Motor neuron (in vitro differentiated cells): ENCODE results near the gene KCNK5. TPM values are rescaled to one million over a fixed set of nuclear protein-coding genes. Genes with fewer than 3 reads are reported as not detected.

Experiments used
- ATAC-seq, 8 experiments: fragments of 200-7000 bp; cut with Tn5 transposase; replicated peaks in 6 of 8; 2 replicates each; pipeline ENCODE4 v1.8.0; 2021; ENCODE audit warnings: mild to moderate bottlenecking in 8 of 8, moderate library complexity in 8 of 8
- H3K27ac ChIP-seq, 2 donors: fragments of 250-450 bp; sonication (Bioruptor Pico); 2 replicates each; pipeline ENCODE4 v1.9.0; 2021; ENCODE audit warnings: antibody characterized with exemption in 2 of 2, mild to moderate bottlenecking in 2 of 2, moderate library complexity in 1 of 2
- H3K4me1 ChIP-seq, 2 donors: fragments of 250-450 bp; sonication (Bioruptor Pico); replicated peaks in 1 of 2; 2 replicates each; pipeline ENCODE4 v1.6.1; 2021; ENCODE audit warnings: antibody characterized with exemption in 2 of 2, mild to moderate bottlenecking in 2 of 2, moderate library complexity in 1 of 2
- H3K4me3 ChIP-seq, 5 donors: fragments of 250-450 bp; sonication (Bioruptor Pico); 2 replicates each; pipeline ENCODE4 v1.9.0; 2021; ENCODE audit warnings: antibody characterized with exemption in 5 of 5, mild to moderate bottlenecking in 5 of 5, moderate library complexity in 4 of 5
- WGBS, 10 experiments: fragments of 450-650 bp; shearing (Covaris generic); methylation state at CpG; one replicate each; pipeline ENCODE4 v1.0.0; 2022; 5-methylcytosine and 5-hydroxymethylcytosine counted together
- in situ Hi-C, 9 experiments: fragments of 400-800 bp; cut with MboI; loops; one replicate each; pipeline ENCODE4 v1.15.0; 2021; ENCODE audit warnings: low sequenced_read_pairs in 9 of 9, low pct_unique_long_range_greater_than_20kb in 2 of 9; ENCODE audit not compliant: unreplicated experiment in 9 of 9
- total RNA-seq, 8 experiments: library from RNA; unstranded; fragments of 300-600 nt; gene quantifications; 2 replicates each; pipeline versions ENCODE4 v1.2.3 to v1.2.4, GENCODE V29; 2022

Gene KCNK5
- total RNA-seq, 8 experiments from 2014 or later, result 0.14 to 36.6 (median 2.5) TPM

DNA sequence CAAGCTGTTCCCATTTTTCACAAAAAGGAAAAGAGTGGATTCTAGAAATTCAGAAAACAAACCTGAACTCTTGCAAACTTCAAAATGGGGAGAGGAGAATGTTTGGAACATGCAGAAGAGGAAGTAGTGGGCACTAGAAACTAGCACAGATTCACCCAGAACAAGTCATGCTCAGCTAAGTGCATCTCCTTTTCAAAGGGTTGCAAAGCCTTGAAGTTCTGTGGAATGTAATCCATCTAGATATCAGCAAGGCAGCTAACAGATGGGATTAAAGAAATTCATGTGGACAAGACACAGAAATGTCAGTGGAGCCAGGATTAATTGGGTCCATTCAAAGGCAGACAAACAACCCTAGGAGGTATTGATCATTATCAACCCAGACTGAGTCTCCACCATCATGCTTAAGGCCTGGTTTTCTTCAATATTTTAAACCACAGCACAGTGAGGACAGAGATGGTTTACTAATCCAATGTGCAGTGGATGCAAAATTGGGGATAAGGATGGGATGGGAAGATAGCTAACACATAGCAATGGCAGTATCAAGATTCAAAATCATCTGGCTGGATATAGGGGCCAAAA is 31.3 kb downstream of the KCNK5 start:
- in situ Hi-C loops, result no loop called here
- Histone ChIP-seq H3K4me3 (no peak overlapping the region), H3K4me1 (peaks cover 20 to 32% of the 10 kb centered on the region in 2 donors), H3K27ac (no peak overlapping the region)
- no peak for ATAC-seq

DNA sequence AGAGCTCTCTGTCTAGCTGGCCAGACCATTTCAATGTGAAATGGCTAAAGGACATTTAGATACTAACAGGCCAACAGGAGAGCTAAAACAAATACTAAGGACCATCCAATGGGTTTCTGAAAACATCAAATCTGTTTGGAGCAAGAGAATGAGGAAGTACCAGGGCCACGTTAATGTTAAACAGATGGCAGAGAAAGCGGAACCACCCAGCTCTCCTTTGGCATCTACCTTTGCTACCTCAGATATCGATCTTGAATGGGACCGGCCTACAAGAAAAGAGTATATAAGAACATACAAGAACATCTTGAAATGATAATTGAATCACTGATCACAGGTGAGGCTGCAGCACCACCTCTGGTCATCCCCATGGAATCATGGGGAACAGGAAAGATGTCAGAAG is 31.8 kb downstream of the KCNK5 start:
- WGBS, 10 experiments, result 65 to 100% (median 90%) methylated on average over 1 to 4 of the region's 4 CpGs; no CpG with 5 or more reads in 3 of the 10 experiments
- Histone ChIP-seq H3K4me1 (peaks cover 24 to 33% of the 10 kb centered on the region in 2 donors), H3K27ac (no peak overlapping the region), H3K4me3 (no peak overlapping the region)
- no peak for ATAC-seq
- in situ Hi-C loops, result no loop called here

DNA sequence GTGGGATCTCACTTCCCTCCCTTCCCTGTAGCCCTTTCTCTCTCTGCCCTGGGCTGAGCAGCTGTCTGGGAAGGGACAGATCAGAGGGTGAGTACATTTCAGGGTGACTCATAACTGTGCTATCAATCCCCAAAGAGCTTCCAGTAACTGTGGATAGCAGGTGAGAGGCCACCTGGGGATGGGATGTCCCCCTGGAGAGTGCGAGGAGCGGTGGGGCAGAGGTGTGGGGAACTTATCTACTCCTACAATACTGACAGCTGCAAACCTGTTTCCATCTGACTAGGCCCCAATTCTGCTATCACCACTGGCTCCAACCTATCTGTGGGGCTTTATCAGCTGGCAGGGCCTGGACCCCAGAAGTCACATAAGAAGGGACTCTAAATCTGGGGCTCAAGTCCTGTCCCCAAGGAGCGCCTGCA is 32.6 kb downstream of the KCNK5 start:
- H3K4me3 ChIP-seq, result no peak overlapping the region
- in situ Hi-C loops, result no loop called here
- ATAC-seq, result peak in 5 of 8 experiments; percentile 22 to 78 (median 47)
- WGBS, 10 experiments, result 20 to 88% (median 60%) methylated on average over 1 to 2 of the region's 3 CpGs; no CpG with 5 or more reads in 5 of the 10 experiments
- H3K4me1 ChIP-seq, result peaks cover 28 to 34% of the 10 kb centered on the region in 2 donors
- no peak overlapping the region for H3K27ac ChIP-seq

DNA sequence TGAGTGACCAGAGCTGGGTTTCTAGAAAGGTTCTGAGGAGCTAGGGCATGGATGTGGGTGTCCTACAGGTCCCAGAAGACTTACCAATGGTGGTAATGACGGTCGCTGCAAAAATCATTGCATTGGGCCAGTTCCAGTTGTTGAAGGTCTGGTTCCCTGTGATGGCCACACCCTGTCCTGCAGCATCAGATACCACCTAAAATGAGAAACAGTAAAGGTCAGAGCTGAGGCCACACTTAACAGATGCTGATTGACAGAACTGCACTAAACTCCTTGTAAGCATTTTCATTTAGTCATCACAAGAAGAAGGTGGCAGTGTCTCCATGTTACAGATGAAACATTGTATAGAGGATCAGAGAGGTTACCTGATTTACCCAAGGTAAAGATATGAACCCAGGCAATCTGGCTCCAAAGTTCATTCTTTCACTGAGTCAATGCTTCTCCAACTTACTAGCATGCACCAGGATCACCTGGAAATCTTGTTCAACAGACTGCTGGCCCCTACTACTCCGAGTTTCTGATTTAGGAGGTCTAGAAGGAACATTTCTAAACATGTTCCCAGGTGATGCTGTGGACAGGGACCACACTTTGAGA is 33.4 kb downstream of the KCNK5 start:
- Histone ChIP-seq H3K4me1 (peaks cover 28 to 34% of the 10 kb centered on the region in 2 donors), H3K4me3 (no peak overlapping the region), H3K27ac (no peak overlapping the region)
- WGBS, 10 experiments, result 55 to 100% (median 100%) methylated on average over 1 to 3 of the region's 3 CpGs; no CpG with 5 or more reads in 3 of the 10 experiments
- ATAC-seq, result no peak
- in situ Hi-C loops, result no loop called here

DNA sequence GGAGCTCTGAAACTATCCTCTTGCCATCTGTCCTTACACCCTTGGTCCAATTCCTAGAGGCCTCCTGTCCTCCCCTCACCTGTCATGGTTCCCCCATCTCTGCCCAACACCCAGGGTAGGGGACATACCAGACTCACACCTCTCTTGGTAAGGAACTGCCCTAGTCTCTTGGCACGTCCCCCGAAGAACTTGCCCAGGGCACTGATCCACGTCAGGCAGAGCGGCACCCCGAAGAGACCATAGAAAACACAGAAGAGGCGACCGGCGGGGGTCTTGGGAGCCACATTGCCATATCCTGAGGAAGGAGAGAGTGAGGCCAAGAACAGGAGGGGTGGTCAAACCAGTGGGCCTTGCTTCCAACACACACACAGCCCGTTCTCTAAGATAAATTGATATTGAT is 34.8 kb downstream of the KCNK5 start:
- no peak overlapping the region for H3K4me3 ChIP-seq
- peaks cover 28 to 39% of the 10 kb centered on the region in 2 donors for H3K4me1 ChIP-seq
- peak overlapping the region; percentile 83 to 89 for H3K27ac ChIP-seq
- in situ Hi-C loops, result no loop called here
- ATAC-seq, result no peak
- 73 to 100% (median 80%) methylated on average over 1 to 6 of the region's 9 CpGs; no CpG with 5 or more reads in 3 of the 10 experiments for WGBS, 10 experiments

DNA sequence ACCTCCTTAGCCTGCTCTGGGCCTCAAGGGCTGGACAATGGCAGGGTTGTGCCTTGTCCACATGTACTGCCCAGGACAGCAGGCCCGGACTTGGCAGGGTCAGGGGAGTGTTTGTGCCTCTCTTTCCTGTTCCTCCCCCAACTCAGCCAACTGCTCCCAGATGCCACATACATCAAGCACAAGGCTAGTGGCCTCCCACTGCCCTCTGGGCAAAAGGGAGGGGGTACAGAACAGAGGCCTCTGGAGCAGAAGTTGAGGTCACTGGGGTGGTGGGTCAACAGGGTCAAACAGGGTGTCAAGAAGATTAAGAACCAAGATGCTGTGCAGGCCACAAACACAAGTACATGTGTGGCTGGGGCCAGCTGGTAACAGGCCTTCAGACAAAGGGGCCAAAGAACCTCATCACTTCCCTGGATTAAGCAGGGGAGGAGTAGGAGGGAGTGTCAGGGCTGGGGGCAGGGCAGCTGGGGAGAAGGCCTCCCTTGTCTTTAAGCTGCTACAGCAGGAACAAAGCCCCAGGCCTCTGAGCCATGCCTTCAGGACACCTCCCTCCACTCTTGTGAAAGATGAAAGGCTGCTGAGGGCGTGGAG is 36.0 kb downstream of the KCNK5 start:
- Histone ChIP-seq H3K4me3 (no peak overlapping the region), H3K4me1 (peaks cover 28 to 38% of the 10 kb centered on the region in 2 donors), H3K27ac (peak overlapping the region; percentile 83 to 89)
- in situ Hi-C loops, result no loop called here
- ATAC-seq, result peak; percentile 46 to 82 (median 71)
- WGBS, 10 experiments, result 40 to 60% methylated on average over 1 of the region's 2 CpGs; no CpG with 5 or more reads in 8 of the 10 experiments

DNA sequence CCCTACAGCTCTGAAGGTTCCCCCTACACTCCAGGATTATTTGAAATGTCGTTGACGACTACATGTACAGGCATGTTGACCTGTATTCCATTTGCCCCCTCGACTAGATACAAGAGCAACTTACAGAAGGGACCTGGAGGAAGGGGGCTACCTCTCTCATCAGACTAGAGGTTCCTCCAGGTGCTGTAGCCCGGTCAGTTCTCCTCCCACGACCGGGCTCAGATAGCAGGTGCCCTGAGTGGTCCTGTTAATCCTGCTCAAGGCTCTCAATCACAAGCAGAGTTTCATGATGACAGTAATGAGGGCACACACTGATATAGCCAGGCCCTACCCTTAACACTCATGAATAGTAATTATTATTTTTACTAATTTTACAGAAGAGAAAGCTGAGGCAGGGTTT is 36.5 kb downstream of the KCNK5 start:
- WGBS, 10 experiments, result 21 to 100% (median 60%) methylated on average over 1 to 6 of the region's 6 CpGs; no CpG with 5 or more reads in 1 of the 10 experiments
- H3K4me1 ChIP-seq, result peaks cover 25 to 32% of the 10 kb centered on the region in 2 donors
- peak overlapping the region; percentile 12 to 33 for H3K27ac ChIP-seq
- peak in 2 of 8 experiments; percentile 3 to 11 for ATAC-seq
- in situ Hi-C loops, result no loop called here
- no peak overlapping the region for H3K4me3 ChIP-seq

DNA sequence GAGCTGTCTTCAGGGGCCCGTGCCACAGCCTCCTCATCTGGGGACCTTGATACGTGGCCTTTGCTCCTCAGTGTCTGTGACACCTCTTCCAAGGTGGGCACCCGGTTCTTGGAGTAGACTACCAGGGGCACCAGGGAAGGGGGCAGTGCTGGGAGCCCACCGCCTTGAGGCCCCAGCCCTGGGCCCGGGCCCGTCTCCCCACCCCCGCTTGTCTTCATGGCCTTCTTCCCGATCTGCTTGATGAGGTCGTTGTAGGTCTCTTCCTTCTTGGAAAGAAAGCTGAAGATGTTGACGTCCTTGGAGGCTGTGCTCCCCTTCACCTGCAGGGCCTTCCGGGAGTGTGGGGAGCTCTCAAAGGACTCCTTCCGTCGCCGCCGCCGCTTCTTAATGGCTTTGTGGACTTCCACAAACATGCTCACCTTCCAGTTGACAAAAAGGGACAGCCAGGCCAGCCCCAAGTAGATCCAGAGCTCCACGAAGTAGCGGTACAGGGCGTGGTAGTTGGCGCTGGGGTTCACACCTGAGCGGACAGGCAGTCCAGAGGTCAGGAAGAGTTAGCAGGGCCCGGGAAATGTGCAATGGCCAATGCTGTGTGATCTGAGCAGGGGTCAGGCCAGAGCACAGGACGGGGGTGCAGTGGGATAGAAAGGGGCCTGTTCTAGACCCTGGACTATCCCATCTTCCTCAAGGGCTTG is 37.9 kb downstream of the KCNK5 start:
- no peak for ATAC-seq

DNA sequence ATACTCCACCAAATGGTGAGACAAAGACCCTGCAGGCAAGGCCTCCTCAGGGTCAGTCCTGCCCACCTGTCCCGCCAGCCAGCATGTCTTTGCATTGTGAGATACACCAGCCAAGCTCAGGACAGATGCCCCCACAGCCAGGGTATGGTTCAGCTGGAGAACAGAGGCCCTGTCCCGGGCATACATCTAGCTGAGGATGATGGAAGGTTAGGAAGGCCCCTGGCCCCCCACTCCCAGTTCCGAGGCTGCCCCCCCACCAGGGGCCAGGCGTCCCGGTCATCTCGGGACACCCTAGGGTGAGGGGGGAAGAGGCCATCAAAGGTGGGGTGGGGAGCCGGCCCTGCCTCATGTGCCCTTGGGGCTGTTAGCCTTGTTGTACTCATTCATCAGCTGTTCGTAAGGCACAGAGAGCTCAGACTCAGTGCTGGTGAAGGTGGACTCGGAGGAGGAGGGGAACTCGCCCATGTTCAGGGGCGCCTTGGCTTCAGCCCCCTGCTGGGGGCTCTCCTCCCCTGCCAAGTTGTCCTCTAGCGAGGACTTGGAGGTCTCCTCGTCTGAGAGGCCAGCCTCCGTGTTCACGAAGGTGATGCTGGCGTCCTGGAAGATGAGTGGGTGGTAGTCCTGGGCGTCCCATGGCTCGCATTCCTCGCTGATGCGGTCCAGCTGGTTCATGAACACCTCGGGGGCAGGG is 38.6 kb downstream of the KCNK5 start:
- 80 to 100% (median 92%) methylated on average over 1 to 10 of the region's 21 CpGs; no CpG with 5 or more reads in 6 of the 10 experiments for WGBS, 10 experiments
- no peak overlapping the region for H3K27ac ChIP-seq

More for the DNA sequence above, 37.9 kb downstream of the KCNK5 start:
- in situ Hi-C loops, result no loop called here
- Histone ChIP-seq H3K27ac (no peak overlapping the region), H3K4me3 (no peak overlapping the region), H3K4me1 (peaks cover 25 to 31% of the 10 kb centered on the region in 2 donors)
- WGBS, 10 experiments, result 69 to 100% (median 99%) methylated on average over 1 to 11 of the region's 23 CpGs; no CpG with 5 or more reads in 4 of the 10 experiments

DNA sequence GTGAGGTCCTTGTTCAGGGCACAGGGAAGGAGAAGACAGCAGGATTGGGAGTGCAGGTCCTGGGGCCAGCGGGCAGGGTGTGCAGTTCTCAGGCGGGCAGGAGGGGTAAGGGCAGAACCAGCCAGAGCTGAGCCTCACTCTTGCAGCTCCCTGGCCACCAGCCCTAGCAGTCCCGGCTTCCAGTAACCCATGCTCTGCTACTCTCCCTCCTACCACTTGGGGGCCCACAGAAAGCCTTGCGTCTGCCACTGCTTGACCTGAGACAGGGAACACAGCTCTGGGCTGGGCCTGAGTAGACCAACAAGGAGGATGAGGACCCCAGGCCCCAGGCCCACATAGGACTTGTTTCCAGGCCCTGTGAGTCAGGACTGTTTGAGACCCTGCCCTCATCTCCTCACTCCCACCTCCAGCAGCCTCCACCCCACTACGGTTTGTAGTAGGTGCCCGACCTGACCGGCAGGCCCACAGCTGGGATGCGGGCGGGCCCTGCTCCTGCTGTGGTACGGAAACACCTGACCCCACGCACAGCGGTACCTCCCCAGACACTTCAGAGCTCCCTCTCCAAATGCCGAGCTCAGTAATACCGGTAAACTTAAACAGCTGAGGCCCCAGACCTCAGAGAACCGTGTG is 39.2 kb downstream of the KCNK5 start:
- in situ Hi-C loops, result no loop called here
- peak; percentile 50 to 89 (median 66) for ATAC-seq
- Histone ChIP-seq H3K4me1 (peaks cover 25 to 31% of the 10 kb centered on the region in 2 donors), H3K27ac (no peak overlapping the region), H3K4me3 (no peak overlapping the region)
- WGBS, 10 experiments, result 50 to 100% (median 85%) methylated on average over 1 to 7 of the region's 15 CpGs; no CpG with 5 or more reads in 4 of the 10 experiments

More for the DNA sequence above, 38.6 kb downstream of the KCNK5 start:
- in situ Hi-C loops, result no loop called here
- Histone ChIP-seq H3K4me1 (peaks cover 25 to 31% of the 10 kb centered on the region in 2 donors), H3K4me3 (no peak overlapping the region)
- no peak for ATAC-seq

DNA sequence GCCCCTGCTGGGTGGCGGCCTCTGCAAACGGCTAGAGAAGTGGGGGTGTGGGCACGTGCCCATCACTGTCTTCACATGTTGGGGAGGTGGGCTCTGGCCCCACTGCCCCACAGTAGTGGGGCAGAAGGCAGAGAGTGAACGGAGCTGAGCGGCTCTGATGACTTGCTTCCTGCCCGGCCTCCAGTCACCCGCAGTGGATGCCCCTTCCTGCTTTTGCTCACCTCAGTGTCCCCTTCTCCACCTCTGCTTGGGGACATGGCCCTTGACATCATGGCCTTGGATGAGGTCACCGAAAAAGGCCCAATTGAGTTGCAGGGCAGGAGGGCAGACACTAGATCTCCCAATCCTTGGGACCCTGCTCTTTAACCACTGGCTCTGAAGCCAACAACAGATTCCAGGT is 40.1 kb downstream of the KCNK5 start:
- in situ Hi-C loops, result no loop called here
- ATAC-seq, result no peak

DNA sequence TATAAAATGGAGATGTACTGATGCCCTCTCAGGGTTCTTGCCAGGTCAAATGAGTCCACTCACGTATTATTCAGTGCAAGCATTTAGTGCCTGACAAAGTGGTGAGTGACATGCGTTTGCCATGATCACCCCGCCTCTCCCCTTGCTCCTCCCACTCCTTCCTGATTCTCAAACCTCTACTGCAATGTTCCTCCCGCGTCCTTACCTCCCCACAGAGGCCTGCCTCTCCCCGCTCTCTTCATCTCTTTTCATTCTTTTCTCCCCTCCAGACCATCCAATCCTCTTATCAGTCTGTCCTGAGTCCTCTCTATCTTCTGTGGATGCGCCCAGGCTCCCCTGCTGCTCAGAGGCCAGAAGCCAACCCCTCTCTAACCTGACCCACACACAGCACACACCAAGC is 40.7 kb downstream of the KCNK5 start:
- Histone ChIP-seq H3K4me3 (no peak overlapping the region), H3K27ac (no peak overlapping the region), H3K4me1 (peaks cover 14 to 21% of the 10 kb centered on the region in 2 donors)
- WGBS, 10 experiments, result 61 to 100% (median 88%) methylated on average over 2 to 6 of the region's 7 CpGs; no CpG with 5 or more reads in 2 of the 10 experiments
- in situ Hi-C loops, result no loop called here
- no peak for ATAC-seq

More for the DNA sequence above, 40.1 kb downstream of the KCNK5 start:
- H3K4me1 ChIP-seq, result peaks cover 20 to 26% of the 10 kb centered on the region in 2 donors
- H3K4me3 ChIP-seq, result no peak overlapping the region
- 60 to 88% (median 74%) methylated on average over 1 to 5 of the region's 8 CpGs; no CpG with 5 or more reads in 5 of the 10 experiments for WGBS, 10 experiments
- no peak overlapping the region for H3K27ac ChIP-seq
